Testis (tissue), 3 donors: ENCODE data around the gene GFOD1. TPM values are rescaled to one million over a fixed set of nuclear protein-coding genes. Genes with fewer than 3 reads are reported as not detected.

Source experiments
- DNase-seq: peaks from one replicate; pipeline ENCODE4 v3.0.0-alpha.2; 2019
- H3K27ac ChIP-seq, 2 donors: fragments of 200-600 bp; sonication (generic); one replicate each; pipeline ENCODE4 v1.5.1; 2019
- H3K27me3 ChIP-seq: fragments of 200-600 bp; sonication (generic); one replicate; pipeline ENCODE4 v1.5.1; 2019
- H3K36me3 ChIP-seq: fragments of 200-600 bp; sonication (generic); one replicate; pipeline ENCODE4 v1.5.1; 2017; ENCODE audit warnings: low read depth; ENCODE audit errors: missing control alignments
- H3K4me1 ChIP-seq: fragments of 200-600 bp; sonication (generic); one replicate; pipeline ENCODE4 v1.5.1; 2019
- H3K4me3 ChIP-seq, 2 donors: fragments of 200-600 bp; sonication (generic); one replicate each; pipeline ENCODE4 v1.5.1; 2017 to 2019
- H3K9me3 ChIP-seq: fragments of 200-600 bp; sonication (generic); one replicate; pipeline ENCODE4 v1.5.1; 2017
- POLR2A ChIP-seq: fragments of 450-650 bp; IDR thresholded peaks from one replicate; pipeline ENCODE4 v1.6.1; 2017; ENCODE audit warnings: antibody characterized with exemption, mild to moderate bottlenecking, moderate library complexity
- WGBS, 2 donors: methylation state at CpG; one replicate each; pipeline ENCODE4 v1.1.5; 2018; 5-methylcytosine and 5-hydroxymethylcytosine counted together
- intact Hi-C: fragments of 100-400 bp; cut with DNase I; formaldehyde crosslinking; loops from one replicate; pipeline ENCODE4 v1.15.1; 2023; ENCODE audit warnings: low total_unique reads
- polyA plus RNA-seq: library from polyadenylated mRNA; stranded (reverse); fragments of 350-450 nt; fragmentation: Illumina TruSeq; extraction: RNeasy Lipid Tissue Mini Kit (QIAGEN cat#74804); gene quantifications from one replicate; pipeline ENCODE4 v1.2.3, GENCODE V29; 2014; ENCODE audit warnings: low read depth, low replicate concordance; ENCODE audit not compliant: insufficient read depth
- total RNA-seq, 2 donors: library from RNA; depleted of rRNA; stranded (reverse); fragments of >200 nt; gene quantifications; one replicate each; pipeline ENCODE4 v1.2.3, GENCODE V29; 2016
- TF ChIP-seq, protein P1 (sequence below), 3 experiments: fragments of 450-650 bp in 2 of 3; fragments of 200-600 bp in 1 of 3; sonication (generic) in 1 of 3; IDR thresholded peaks; one replicate each; pipeline ENCODE4 v1.5.1; 2016 to 2019; ENCODE audit warnings: antibody characterized with exemption in 3 of 3, mild to moderate bottlenecking in 2 of 3, moderate library complexity in 1 of 3

The GFOD1 gene
- total and polyA plus RNA-seq, 3 donors from 2014 or later, result 2.5 to 5.4 (median 5.0) TPM

DNA sequence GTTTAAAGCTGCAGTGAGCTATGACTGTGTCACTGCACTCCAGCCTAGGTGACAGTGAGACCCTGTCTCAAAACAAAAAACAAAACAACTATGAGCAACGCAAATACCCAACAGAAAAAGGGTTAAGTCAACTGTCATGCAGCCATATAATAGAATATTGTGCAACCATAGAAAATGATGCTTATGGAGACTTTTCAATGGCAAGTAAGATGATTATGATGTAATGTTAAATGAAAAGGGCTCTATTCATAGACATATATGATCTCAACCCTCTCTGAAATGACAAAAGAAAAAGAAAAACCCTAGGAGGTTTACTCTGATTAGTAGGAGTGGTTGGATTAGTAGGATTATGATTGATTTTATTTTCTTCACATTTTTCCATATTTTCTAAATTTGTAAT, 117.8 kb downstream of the GFOD1 start:
- intact Hi-C loops, result no loop called here
- Histone ChIP-seq H3K9me3 (no peaks in the 10 kb centered on the region), H3K4me3 (no peak overlapping the region), H3K4me1 (no peaks in the 10 kb centered on the region), H3K27ac (no peak overlapping the region), H3K27me3 (no peaks in the 10 kb centered on the region), H3K36me3 (no peaks in the 10 kb centered on the region)
- no peak for DNase-seq
- no peak for TF ChIP-seq POLR2A
- TF ChIP-seq, protein P1, sequence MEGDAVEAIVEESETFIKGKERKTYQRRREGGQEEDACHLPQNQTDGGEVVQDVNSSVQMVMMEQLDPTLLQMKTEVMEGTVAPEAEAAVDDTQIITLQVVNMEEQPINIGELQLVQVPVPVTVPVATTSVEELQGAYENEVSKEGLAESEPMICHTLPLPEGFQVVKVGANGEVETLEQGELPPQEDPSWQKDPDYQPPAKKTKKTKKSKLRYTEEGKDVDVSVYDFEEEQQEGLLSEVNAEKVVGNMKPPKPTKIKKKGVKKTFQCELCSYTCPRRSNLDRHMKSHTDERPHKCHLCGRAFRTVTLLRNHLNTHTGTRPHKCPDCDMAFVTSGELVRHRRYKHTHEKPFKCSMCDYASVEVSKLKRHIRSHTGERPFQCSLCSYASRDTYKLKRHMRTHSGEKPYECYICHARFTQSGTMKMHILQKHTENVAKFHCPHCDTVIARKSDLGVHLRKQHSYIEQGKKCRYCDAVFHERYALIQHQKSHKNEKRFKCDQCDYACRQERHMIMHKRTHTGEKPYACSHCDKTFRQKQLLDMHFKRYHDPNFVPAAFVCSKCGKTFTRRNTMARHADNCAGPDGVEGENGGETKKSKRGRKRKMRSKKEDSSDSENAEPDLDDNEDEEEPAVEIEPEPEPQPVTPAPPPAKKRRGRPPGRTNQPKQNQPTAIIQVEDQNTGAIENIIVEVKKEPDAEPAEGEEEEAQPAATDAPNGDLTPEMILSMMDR (IDR thresholded peaks at IDR 0.05), result no peak
- WGBS, 2 donors, result 0 to 25% methylated on average over 1 of the region's 1 CpG

DNA sequence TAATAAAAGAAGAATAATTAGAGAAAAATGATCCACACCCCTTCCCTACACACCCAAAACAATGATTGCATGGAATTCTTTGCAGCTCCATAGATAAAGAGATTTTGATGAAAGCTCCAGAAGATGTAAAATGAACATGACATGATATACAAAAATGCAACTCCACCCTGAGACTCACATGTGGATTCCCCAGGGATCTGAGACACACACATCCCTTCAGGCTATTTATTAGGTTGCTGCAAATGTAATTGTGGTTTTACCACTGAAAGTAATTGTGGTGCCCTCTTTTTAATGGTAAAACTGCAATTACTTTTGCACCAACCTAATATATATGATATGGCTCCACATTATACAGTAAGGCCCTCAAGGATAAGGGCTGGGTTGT, 118.7 kb downstream of the GFOD1 start:
- Histone ChIP-seq H3K9me3 (no peaks in the 10 kb centered on the region), H3K27me3 (no peaks in the 10 kb centered on the region), H3K4me3 (no peak overlapping the region), H3K4me1 (no peaks in the 10 kb centered on the region), H3K27ac (no peak overlapping the region), H3K36me3 (no peaks in the 10 kb centered on the region)
- no peak for DNase-seq
- intact Hi-C loops, result no loop called here
- TF ChIP-seq, protein P1 (IDR thresholded peaks at IDR 0.05), result no peak
- TF ChIP-seq POLR2A, result no peak

GRCh38 chr6:13368079-13368730, 119.2 kb downstream of the GFOD1 start:
- no peaks in the 10 kb centered on the region for H3K9me3 ChIP-seq
- H3K27me3 ChIP-seq, result no peaks in the 10 kb centered on the region
- intact Hi-C loops, result no loop called here
- no peaks in the 10 kb centered on the region for H3K36me3 ChIP-seq
- no peak overlapping the region for H3K27ac ChIP-seq
- no peak overlapping the region for H3K4me3 ChIP-seq
- H3K4me1 ChIP-seq, result no peaks in the 10 kb centered on the region
- 72 to 75% methylated on average over 7 of the region's 7 CpGs for WGBS, 2 donors
- no peak for DNase-seq
- TF ChIP-seq POLR2A, result no peak
- TF ChIP-seq, protein P1 (IDR thresholded peaks at IDR 0.05), result no peak

DNA sequence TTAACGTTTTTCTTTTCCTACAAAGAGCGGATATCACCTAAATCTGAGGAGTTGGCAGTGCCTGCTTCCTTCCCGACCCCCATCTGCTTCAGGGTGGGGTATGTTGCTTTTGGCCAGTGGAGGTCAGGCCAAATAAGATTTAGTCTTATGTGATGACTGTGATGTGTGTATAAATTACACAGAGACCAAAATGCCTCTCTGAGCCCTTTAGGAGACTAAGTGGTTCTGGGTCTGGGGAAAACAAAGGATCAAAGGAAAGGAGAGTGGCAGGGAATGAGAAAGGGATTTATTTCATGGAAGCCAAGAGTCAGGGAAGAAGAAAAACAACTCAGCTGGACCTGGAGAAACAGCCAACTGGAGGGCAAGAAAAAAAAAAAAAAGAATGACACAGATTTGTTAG, 120.0 kb downstream of the GFOD1 start:
- Histone ChIP-seq H3K36me3 (no peaks in the 10 kb centered on the region), H3K4me1 (no peaks in the 10 kb centered on the region), H3K27ac (no peak overlapping the region), H3K4me3 (no peak overlapping the region), H3K9me3 (no peaks in the 10 kb centered on the region), H3K27me3 (no peaks in the 10 kb centered on the region)
- TF ChIP-seq POLR2A, result no peak
- TF ChIP-seq, protein P1 (IDR thresholded peaks at IDR 0.05), result no peak
- WGBS, 2 donors, result 66 to 80% methylated on average over 3 of the region's 3 CpGs
- no peak for DNase-seq
- intact Hi-C loops, result no loop called here

GRCh38 chr6:13365320-13365719, 122.1 kb downstream of the GFOD1 start:
- H3K4me3 ChIP-seq, result no peak overlapping the region
- no peak for DNase-seq

More at GRCh38 chr6:13365320-13365719, 122.1 kb downstream of the GFOD1 start:
- no peaks in the 10 kb centered on the region for H3K36me3 ChIP-seq
- TF ChIP-seq, protein P1 (IDR thresholded peaks at IDR 0.05), result no peak
- no peak for TF ChIP-seq POLR2A
- H3K4me1 ChIP-seq, result no peaks in the 10 kb centered on the region
- H3K27me3 ChIP-seq, result no peaks in the 10 kb centered on the region
- intact Hi-C loops, result no loop called here
- no peak overlapping the region for H3K27ac ChIP-seq
- no peaks in the 10 kb centered on the region for H3K9me3 ChIP-seq
- WGBS, 2 donors, result 75 to 86% methylated on average over 39 of the region's 39 CpGs
